Endodermal cell (in vitro differentiated cells): ENCODE results near the gene MICALL2. TPM values are rescaled to one million over a fixed set of nuclear protein-coding genes. Genes with fewer than 3 reads are reported as not detected.

Source experiments
- DNase-seq: peaks from one replicate; pipeline ENCODE4 v3.0.0-alpha.2; 2017
- H3K27ac ChIP-seq: 2 replicates; pipeline ENCODE4 v1.5.1; 2013; ENCODE audit warnings: mild to moderate bottlenecking, low read depth, low read length, moderate library complexity
- H3K27me3 ChIP-seq: 2 replicates; pipeline ENCODE4 v1.6.1; 2013; ENCODE audit warnings: mild to moderate bottlenecking, low read length, moderate library complexity; ENCODE audit not compliant: insufficient read depth, control insufficient read depth, poor library complexity, severe bottlenecking
- H3K36me3 ChIP-seq: 2 replicates; pipeline ENCODE4 v1.7.0; 2013; ENCODE audit warnings: mild to moderate bottlenecking, low read length, moderate library complexity; ENCODE audit not compliant: control insufficient read depth, insufficient read depth
- H3K4me1 ChIP-seq: one replicate; pipeline ENCODE4 v1.7.0; 2013; ENCODE audit warnings: low read length; ENCODE audit not compliant: control insufficient read depth, insufficient read depth
- H3K4me3 ChIP-seq: 2 replicates; pipeline ENCODE4 v1.5.1; 2013; ENCODE audit warnings: mild to moderate bottlenecking, low read length, moderate library complexity
- H3K9ac ChIP-seq: 2 replicates; pipeline ENCODE4 v1.6.1; 2013; ENCODE audit warnings: mild to moderate bottlenecking, low read length, moderate library complexity; ENCODE audit not compliant: poor library complexity, severe bottlenecking; ENCODE audit errors: extremely low read depth
- H3K9me3 ChIP-seq: 2 replicates; pipeline ENCODE4 v1.6.1; 2013; ENCODE audit warnings: mild to moderate bottlenecking, low read length, moderate library complexity; ENCODE audit not compliant: control insufficient read depth
- H3K27ac Mint-ChIP-seq: 2 replicates; pipeline ENCODE4 v1.8.0; 2020; ENCODE audit warnings: mixed read lengths
- H3K27me3 Mint-ChIP-seq: 2 replicates; pipeline ENCODE4 v1.8.0; 2021; ENCODE audit warnings: mild to moderate bottlenecking, mixed read lengths; ENCODE audit not compliant: insufficient read depth
- H3K36me3 Mint-ChIP-seq: 2 replicates; pipeline ENCODE4 v1.8.0; 2020; ENCODE audit warnings: low read depth, mixed read lengths
- H3K4me1 Mint-ChIP-seq: 2 replicates; pipeline ENCODE4 v1.8.0; 2020; ENCODE audit warnings: mixed read lengths
- H3K4me3 Mint-ChIP-seq: 2 replicates; pipeline ENCODE4 v1.8.0; 2020; ENCODE audit warnings: mild to moderate bottlenecking, moderate library complexity, mixed read lengths
- H3K9me3 Mint-ChIP-seq: 2 replicates; pipeline ENCODE4 v1.8.0; 2020; ENCODE audit warnings: mild to moderate bottlenecking, mixed read lengths
- CTCF ChIP-seq: fragments of 200-600 bp; sonication (generic); conservative IDR thresholded peaks from 2 replicates; pipeline ENCODE4 v1.5.0; 2021; ENCODE audit warnings: antibody characterized with exemption, mild to moderate bottlenecking
- WGBS, 2 experiments: methylation state at CpG; one replicate each; pipeline versions ENCODE4 v1.1.5 to v1.1.7; 2013; ENCODE audit warnings: missing lambda C conversion rate in 2 of 2, mixed read lengths in 1 of 2; ENCODE audit not compliant: insufficient coverage in 1 of 2, insufficient read length in 1 of 2; 5-methylcytosine and 5-hydroxymethylcytosine counted together
- total RNA-seq, 2 donors: library from RNA; stranded (reverse); fragmentation: NEBNext Ultra II Directional in 1 of 2; extraction: Animal tissue kit (Norgen Biotek cat#: 25700) in 1 of 2; gene quantifications; 2 replicates in 1 of 2; 3 replicates in 1 of 2; pipeline ENCODE4 v1.2.1, GENCODE V29; 2021

MICALL2 gene
- total RNA-seq, 2 donors from 2014 or later, result 19.4 to 24.8 TPM

- H3K4me1 Mint-ChIP-seq, result no peaks in the 10 kb centered on the region
- no peak overlapping the region for H3K9ac ChIP-seq
- H3K4me3 ChIP-seq, result no peak overlapping the region
- H3K27ac ChIP-seq, result no peak overlapping the region
- H3K27ac Mint-ChIP-seq, result no peak overlapping the region
- no peak for TF ChIP-seq CTCF
- no peaks in the 10 kb centered on the region for H3K9me3 ChIP-seq
- no peaks in the 10 kb centered on the region for H3K36me3 ChIP-seq
- H3K27me3 ChIP-seq, result peaks cover 6% of the 10 kb centered on the region
- no peaks in the 10 kb centered on the region for H3K4me1 ChIP-seq
- peaks cover 8% of the 10 kb centered on the region for H3K27me3 Mint-ChIP-seq
- H3K36me3 Mint-ChIP-seq, result no peaks in the 10 kb centered on the region
- no peak overlapping the region for H3K4me3 Mint-ChIP-seq
- no peak for DNase-seq
- WGBS, 2 experiments, result 90 to 95% methylated on average over 6 to 8 of the region's 8 CpGs
- no peaks in the 10 kb centered on the region for H3K9me3 Mint-ChIP-seq
Observed at GRCh38 chr7:1421946-1422345, 37.3 kb downstream of the MICALL2 start.

GRCh38 chr7:1421020-1421790, 38.1 kb downstream of the MICALL2 start:
- no peak overlapping the region for H3K9ac ChIP-seq
- no peaks in the 10 kb centered on the region for H3K4me1 ChIP-seq
- peaks cover 6% of the 10 kb centered on the region for H3K27me3 ChIP-seq
- H3K36me3 ChIP-seq, result no peaks in the 10 kb centered on the region
- DNase-seq, result no peak
- Mint-ChIP-seq H3K9me3 (no peaks in the 10 kb centered on the region), H3K4me1 (no peaks in the 10 kb centered on the region), H3K27ac (no peak overlapping the region), H3K27me3 (peaks cover 11% of the 10 kb centered on the region), H3K36me3 (no peaks in the 10 kb centered on the region), H3K4me3 (no peak overlapping the region)
- no peak overlapping the region for H3K4me3 ChIP-seq
- H3K27ac ChIP-seq, result no peak overlapping the region
- no peak for TF ChIP-seq CTCF
- H3K9me3 ChIP-seq, result no peaks in the 10 kb centered on the region
- WGBS, 2 experiments, result 92 to 94% methylated on average over 35 to 41 of the region's 41 CpGs

- no peaks in the 10 kb centered on the region for H3K9me3 Mint-ChIP-seq
- H3K27me3 Mint-ChIP-seq, result peaks cover 15% of the 10 kb centered on the region
- peak; percentile 76 for DNase-seq
- Histone ChIP-seq H3K4me1 (no peaks in the 10 kb centered on the region), H3K9ac (no peak overlapping the region), H3K27me3 (peaks cover 6% of the 10 kb centered on the region), H3K9me3 (no peaks in the 10 kb centered on the region), H3K4me3 (no peak overlapping the region), H3K27ac (no peak overlapping the region), H3K36me3 (no peaks in the 10 kb centered on the region)
- H3K4me1 Mint-ChIP-seq, result no peaks in the 10 kb centered on the region
- H3K4me3 Mint-ChIP-seq, result no peak overlapping the region
- WGBS, 2 experiments, result 82% methylated on average over 7 of the region's 7 CpGs; no CpG with 5 or more reads in 1 of the 2 experiments
- TF ChIP-seq CTCF, result peak; percentile 64
- H3K27ac Mint-ChIP-seq, result no peak overlapping the region
- H3K36me3 Mint-ChIP-seq, result no peaks in the 10 kb centered on the region
Observed at GRCh38 chr7:1419688-1420087, 39.6 kb downstream of the MICALL2 start.
